ENCODE data around the gene UBAP1. TPM values are rescaled to one million over a fixed set of nuclear protein-coding genes. Genes with fewer than 3 reads are reported as not detected.

The UBAP1 gene
- total RNA-seq, 2 donors from 2014 or later: 63.3 to 68.2 TPM

- H3K9me3 ChIP-seq (ENCODE audit: control insufficient read depth, low read length, poor library complexity, severe bottlenecking): no peaks in the 10 kb centered on the region
- ATAC-seq (no peak), DNase-seq (no peak)
- no peaks in the 10 kb centered on the region for H3K27me3 Mint-ChIP-seq
- no peak overlapping the region for H3K4me3 Mint-ChIP-seq
- peaks cover 8% of the 10 kb centered on the region for H3K4me1 Mint-ChIP-seq
- peak overlapping the region; percentile 47 for H3K27ac Mint-ChIP-seq
- H3K36me3 Mint-ChIP-seq (ENCODE audit: low read depth): peaks cover 2% of the 10 kb centered on the region
Measured at GRCh38 chr9:34249274-34249673, 70.4 kb downstream of the UBAP1 start.

- no peaks in the 10 kb centered on the region for H3K9me3 ChIP-seq (ENCODE audit: control insufficient read depth, low read length, poor library complexity, severe bottlenecking)
- H3K4me1 Mint-ChIP-seq: peaks cover 8% of the 10 kb centered on the region
- H3K36me3 Mint-ChIP-seq (ENCODE audit: low read depth): peaks cover 2% of the 10 kb centered on the region
- H3K27me3 Mint-ChIP-seq: no peaks in the 10 kb centered on the region
- ATAC-seq: no peak
- no peak for DNase-seq
- no peak overlapping the region for H3K4me3 Mint-ChIP-seq
- H3K27ac Mint-ChIP-seq: peak overlapping the region; percentile 81
Measured at GRCh38 chr9:34250721-34251120, 71.9 kb downstream of the UBAP1 start.

GRCh38 chr9:34252016-34252415 is 73.2 kb downstream of the UBAP1 start:
- Mint-ChIP-seq H3K4me1 (peaks cover 20% of the 10 kb centered on the region), H3K27ac (peak overlapping the region; percentile 81)

GRCh38 chr9:34252670-34253459 is 74.0 kb downstream of the UBAP1 start:
- Mint-ChIP-seq H3K4me1 (peaks cover 20% of the 10 kb centered on the region), H3K27ac (peak overlapping the region; percentile 81), H3K4me3 (peak overlapping the region; percentile 9), H3K36me3 (ENCODE audit: low read depth) (peaks cover 2% of the 10 kb centered on the region), H3K27me3 (no peaks in the 10 kb centered on the region)
- ATAC-seq: peak; percentile 70
- DNase-seq: peak; percentile 23 to 66 (median 52)
- H3K9me3 ChIP-seq (ENCODE audit: control insufficient read depth, low read length, poor library complexity, severe bottlenecking): no peaks in the 10 kb centered on the region

More at GRCh38 chr9:34252016-34252415, 73.2 kb downstream of the UBAP1 start:
- no peak overlapping the region for H3K4me3 Mint-ChIP-seq
- no peaks in the 10 kb centered on the region for H3K27me3 Mint-ChIP-seq
- peaks cover 2% of the 10 kb centered on the region for H3K36me3 Mint-ChIP-seq (ENCODE audit: low read depth)
- no peak for ATAC-seq
- DNase-seq: no peak
- H3K9me3 ChIP-seq (ENCODE audit: control insufficient read depth, low read length, poor library complexity, severe bottlenecking): no peaks in the 10 kb centered on the region

- Mint-ChIP-seq H3K4me3 (no peak overlapping the region), H3K36me3 (ENCODE audit: low read depth) (peaks cover 2% of the 10 kb centered on the region), H3K4me1 (peaks cover 20% of the 10 kb centered on the region), H3K27me3 (no peaks in the 10 kb centered on the region), H3K27ac (peak overlapping the region; percentile 81)
- DNase-seq (no peak), ATAC-seq (no peak)
- no peaks in the 10 kb centered on the region for H3K9me3 ChIP-seq (ENCODE audit: control insufficient read depth, low read length, poor library complexity, severe bottlenecking)
Measured at GRCh38 chr9:34253460-34253837, 74.6 kb downstream of the UBAP1 start.

- no peaks in the 10 kb centered on the region for H3K27me3 Mint-ChIP-seq
- H3K4me1 Mint-ChIP-seq: peaks cover 17% of the 10 kb centered on the region
- peak overlapping the region; percentile 72 for H3K4me3 Mint-ChIP-seq
- no peaks in the 10 kb centered on the region for H3K9me3 ChIP-seq (ENCODE audit: control insufficient read depth, low read length, poor library complexity, severe bottlenecking)
- DNase-seq: no peak
- peak overlapping the region; percentile 81 for H3K27ac Mint-ChIP-seq
- ATAC-seq: no peak
- peaks cover 2% of the 10 kb centered on the region for H3K36me3 Mint-ChIP-seq (ENCODE audit: low read depth)
Measured at GRCh38 chr9:34254141-34254913, 75.5 kb downstream of the UBAP1 start.

GRCh38 chr9:34254966-34255825 is 76.4 kb downstream of the UBAP1 start:
- no peak overlapping the region for H3K4me3 Mint-ChIP-seq
- no peaks in the 10 kb centered on the region for H3K27me3 Mint-ChIP-seq
- peak overlapping the region; percentile 81 for H3K27ac Mint-ChIP-seq
- DNase-seq (no peak), ATAC-seq (no peak)
- no peaks in the 10 kb centered on the region for H3K9me3 ChIP-seq (ENCODE audit: control insufficient read depth, low read length, poor library complexity, severe bottlenecking)
- H3K4me1 Mint-ChIP-seq: peaks cover 15% of the 10 kb centered on the region
- H3K36me3 Mint-ChIP-seq (ENCODE audit: low read depth): peaks cover 2% of the 10 kb centered on the region

GRCh38 chr9:34256104-34256503 is 77.3 kb downstream of the UBAP1 start:
- H3K36me3 Mint-ChIP-seq (ENCODE audit: low read depth): peaks cover 2% of the 10 kb centered on the region

GRCh38 chr9:34256987-34257585 is 78.2 kb downstream of the UBAP1 start:
- peaks cover 18% of the 10 kb centered on the region for H3K4me1 Mint-ChIP-seq
- H3K27ac Mint-ChIP-seq: peak overlapping the region; percentile 67
- no peaks in the 10 kb centered on the region for H3K27me3 Mint-ChIP-seq
- no peak overlapping the region for H3K4me3 Mint-ChIP-seq
- DNase-seq: no peak
- no peak for ATAC-seq
- no peaks in the 10 kb centered on the region for H3K9me3 ChIP-seq (ENCODE audit: control insufficient read depth, low read length, poor library complexity, severe bottlenecking)
- no peaks in the 10 kb centered on the region for H3K36me3 Mint-ChIP-seq (ENCODE audit: low read depth)

More at GRCh38 chr9:34256104-34256503, 77.3 kb downstream of the UBAP1 start:
- H3K4me3 Mint-ChIP-seq: peak overlapping the region; percentile 19
- peaks cover 16% of the 10 kb centered on the region for H3K4me1 Mint-ChIP-seq
- no peaks in the 10 kb centered on the region for H3K9me3 ChIP-seq (ENCODE audit: control insufficient read depth, low read length, poor library complexity, severe bottlenecking)
- ATAC-seq (peak; percentile 36), DNase-seq (no peak)
- H3K27me3 Mint-ChIP-seq: no peaks in the 10 kb centered on the region
- H3K27ac Mint-ChIP-seq: peak overlapping the region; percentile 67

GRCh38 chr9:34259315-34259714 is 80.5 kb downstream of the UBAP1 start:
- no peaks in the 10 kb centered on the region for H3K36me3 Mint-ChIP-seq (ENCODE audit: low read depth)
- H3K9me3 ChIP-seq (ENCODE audit: control insufficient read depth, low read length, poor library complexity, severe bottlenecking): no peaks in the 10 kb centered on the region
- peak overlapping the region; percentile 47 for H3K27ac Mint-ChIP-seq
- H3K4me1 Mint-ChIP-seq: peaks cover 22% of the 10 kb centered on the region
- ATAC-seq (no peak), DNase-seq (no peak)
- H3K4me3 Mint-ChIP-seq: no peak overlapping the region
- no peaks in the 10 kb centered on the region for H3K27me3 Mint-ChIP-seq

- ATAC-seq (no peak), DNase-seq (no peak)
- no peak overlapping the region for H3K27ac Mint-ChIP-seq
- no peaks in the 10 kb centered on the region for H3K27me3 Mint-ChIP-seq
- no peaks in the 10 kb centered on the region for H3K9me3 ChIP-seq (ENCODE audit: control insufficient read depth, low read length, poor library complexity, severe bottlenecking)
- no peak overlapping the region for H3K4me3 Mint-ChIP-seq
- peaks cover 9% of the 10 kb centered on the region for H3K4me1 Mint-ChIP-seq
- H3K36me3 Mint-ChIP-seq (ENCODE audit: low read depth): no peaks in the 10 kb centered on the region
Measured at GRCh38 chr9:34262971-34263370, 84.1 kb downstream of the UBAP1 start.

GRCh38 chr9:34267660-34268059 is 88.8 kb downstream of the UBAP1 start:
- no peak for DNase-seq
- Mint-ChIP-seq H3K36me3 (ENCODE audit: low read depth) (no peaks in the 10 kb centered on the region), H3K27me3 (no peaks in the 10 kb centered on the region), H3K4me3 (peak overlapping the region; percentile 63), H3K4me1 (peaks cover 7% of the 10 kb centered on the region), H3K27ac (no peak overlapping the region)
- ATAC-seq: no peak
- no peaks in the 10 kb centered on the region for H3K9me3 ChIP-seq (ENCODE audit: control insufficient read depth, low read length, poor library complexity, severe bottlenecking)

All from T-helper 17 cell (primary cell).